Measurements from ENCODE around the gene MAP4. TPM values are rescaled to one million over a fixed set of nuclear protein-coding genes. Genes with fewer than 3 reads are reported as not detected.

The MAP4 gene
- total RNA-seq, 1 experiment from 2014 or later, result 108 TPM

DNA sequence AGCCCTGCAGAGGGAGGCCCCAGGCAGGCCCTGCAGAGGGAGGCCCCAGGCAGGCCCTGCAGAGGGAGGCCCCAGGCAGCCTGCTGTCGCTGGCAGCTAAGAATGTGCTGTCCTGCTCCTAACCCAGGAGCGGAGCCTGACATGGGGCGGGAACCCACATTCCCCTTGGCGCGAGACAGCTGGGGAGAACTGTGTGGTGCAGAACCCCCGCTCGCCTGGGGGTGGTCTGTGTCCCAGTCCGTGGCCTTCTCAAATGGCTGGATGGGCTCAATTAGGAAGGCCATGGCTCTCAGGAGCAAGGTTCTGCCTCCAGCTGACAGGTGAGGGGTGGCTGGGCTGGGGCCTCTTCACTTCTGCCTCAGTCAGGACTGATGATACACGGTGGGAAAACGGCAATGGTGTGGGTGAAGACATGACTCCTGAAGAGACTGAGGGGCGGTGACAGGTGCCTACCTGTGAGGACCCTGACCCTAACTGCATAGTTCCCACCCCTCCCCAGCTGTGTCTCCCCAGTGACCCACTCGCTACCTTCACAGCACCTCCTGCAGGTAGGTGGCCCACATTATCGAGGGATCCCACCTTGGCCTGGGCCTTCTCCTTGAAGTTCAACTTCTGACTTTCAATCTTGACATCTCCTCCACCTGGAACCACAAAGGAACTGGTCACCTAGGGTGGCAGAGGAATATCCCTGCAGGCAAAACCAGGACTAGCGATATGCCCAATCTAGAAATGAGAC lies 161.3 kb downstream of the MAP4 start:
- no peak overlapping the region for H3K4me3 ChIP-seq (ENCODE audit: low read length)
- intact Hi-C loops (cut with micrococcal nuclease), result loop anchor here (5.0 kb wide), 1 partner anchor 297 kb away; no protein-coding TSS in a partner anchor
- no peaks in the 10 kb centered on the region for H3K9me3 ChIP-seq (ENCODE audit: low read length)
- no TSS peak for BruUV-seq (replicated peaks)
- H3K36me3 ChIP-seq (ENCODE audit: low read depth, low read length), result peaks cover 33% of the 10 kb centered on the region
- H2AFZ ChIP-seq (ENCODE audit: low read length), result no peak overlapping the region
- POLR2A ChIA-PET (ENCODE audit: unreplicated experiment), result no interaction called here
- H4K20me1 ChIP-seq (ENCODE audit: low read length), result no peaks in the 10 kb centered on the region
- H3K4me2 ChIP-seq (ENCODE audit: low read length), result no peak overlapping the region
- no peaks in the 10 kb centered on the region for H3K79me2 ChIP-seq (ENCODE audit: low read length)
- no peaks in the 10 kb centered on the region for H3K4me1 ChIP-seq (ENCODE audit: insufficient read depth, low read length)
- CTCF ChIA-PET, result no interaction called here
- no peak overlapping the region for H3K27ac ChIP-seq (ENCODE audit: low read length)
- H3K27me3 ChIP-seq (ENCODE audit: low read length), result no peaks in the 10 kb centered on the region
- peaks cover 4% of the 10 kb centered on the region for H3F3A ChIP-seq (ENCODE audit: low read length, unreplicated experiment)
- no peak for TF ChIP-seq EZH2 (IDR thresholded peaks at IDR 0.05; ENCODE audit: low read length, unreplicated experiment)
- TF ChIP-seq, protein P1, sequence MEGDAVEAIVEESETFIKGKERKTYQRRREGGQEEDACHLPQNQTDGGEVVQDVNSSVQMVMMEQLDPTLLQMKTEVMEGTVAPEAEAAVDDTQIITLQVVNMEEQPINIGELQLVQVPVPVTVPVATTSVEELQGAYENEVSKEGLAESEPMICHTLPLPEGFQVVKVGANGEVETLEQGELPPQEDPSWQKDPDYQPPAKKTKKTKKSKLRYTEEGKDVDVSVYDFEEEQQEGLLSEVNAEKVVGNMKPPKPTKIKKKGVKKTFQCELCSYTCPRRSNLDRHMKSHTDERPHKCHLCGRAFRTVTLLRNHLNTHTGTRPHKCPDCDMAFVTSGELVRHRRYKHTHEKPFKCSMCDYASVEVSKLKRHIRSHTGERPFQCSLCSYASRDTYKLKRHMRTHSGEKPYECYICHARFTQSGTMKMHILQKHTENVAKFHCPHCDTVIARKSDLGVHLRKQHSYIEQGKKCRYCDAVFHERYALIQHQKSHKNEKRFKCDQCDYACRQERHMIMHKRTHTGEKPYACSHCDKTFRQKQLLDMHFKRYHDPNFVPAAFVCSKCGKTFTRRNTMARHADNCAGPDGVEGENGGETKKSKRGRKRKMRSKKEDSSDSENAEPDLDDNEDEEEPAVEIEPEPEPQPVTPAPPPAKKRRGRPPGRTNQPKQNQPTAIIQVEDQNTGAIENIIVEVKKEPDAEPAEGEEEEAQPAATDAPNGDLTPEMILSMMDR (conservative IDR thresholded peaks at IDR 0.05; ENCODE audit: low read depth, low read length), result no peak; the same call in 1 of the 2 replicates
- no peak for TF ChIP-seq EZH2phosphoT487 (IDR thresholded peaks at IDR 0.05; ENCODE audit: borderline replicate concordance, low read length)
- H3K9ac ChIP-seq (ENCODE audit: low read length), result no peak overlapping the region
- no peak for ATAC-seq
- H3K9me2 ChIP-seq (replicated peaks; ENCODE audit: low read length), result no peaks in the 10 kb centered on the region
- DNase-seq, result no peak

DNA sequence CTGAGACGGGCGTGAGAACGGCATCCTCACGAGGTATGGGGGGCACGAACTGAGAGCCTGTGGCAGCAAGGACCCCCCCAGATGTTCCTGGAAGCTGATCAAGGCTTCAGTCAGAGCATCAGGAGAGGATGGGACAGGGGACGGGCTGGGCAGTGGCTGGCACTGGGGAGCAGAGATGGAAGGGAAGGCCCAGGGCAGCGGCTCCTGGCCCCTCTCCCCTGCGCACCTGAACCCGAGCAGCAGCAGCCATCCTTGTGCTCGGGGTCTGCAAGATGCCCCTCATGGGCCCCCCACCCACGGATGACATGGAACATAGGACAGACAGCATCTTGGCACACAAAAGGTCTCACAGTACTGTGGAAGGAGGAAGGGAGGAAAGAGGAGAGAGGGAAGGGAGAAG lies 161.9 kb downstream of the MAP4 start:
- no peaks in the 10 kb centered on the region for H4K20me1 ChIP-seq (ENCODE audit: low read length)
- no peak overlapping the region for H3K4me3 ChIP-seq (ENCODE audit: low read length)
- H3K4me2 ChIP-seq (ENCODE audit: low read length), result no peak overlapping the region
- no peak for DNase-seq
- TF ChIP-seq EZH2 (IDR thresholded peaks at IDR 0.05; ENCODE audit: low read length, unreplicated experiment) (no peak), EZH2phosphoT487 (IDR thresholded peaks at IDR 0.05; ENCODE audit: borderline replicate concordance, low read length) (no peak)
- TF ChIP-seq, protein P1 (conservative IDR thresholded peaks at IDR 0.05; ENCODE audit: low read depth, low read length), result no peak
- peaks cover 37% of the 10 kb centered on the region for H3K36me3 ChIP-seq (ENCODE audit: low read depth, low read length)
- no peaks in the 10 kb centered on the region for H3K79me2 ChIP-seq (ENCODE audit: low read length)
- H3K9me2 ChIP-seq (replicated peaks; ENCODE audit: low read length), result no peaks in the 10 kb centered on the region
- peaks cover 4% of the 10 kb centered on the region for H3F3A ChIP-seq (ENCODE audit: low read length, unreplicated experiment)
- H2AFZ ChIP-seq (ENCODE audit: low read length), result no peak overlapping the region
- ChIA-PET POLR2A (ENCODE audit: unreplicated experiment) (no interaction called here), CTCF (no interaction called here)
- H3K9me3 ChIP-seq (ENCODE audit: low read length), result no peaks in the 10 kb centered on the region
- no TSS peak for BruUV-seq (replicated peaks)
- intact Hi-C loops (cut with micrococcal nuclease), result loop anchor here (5.0 kb wide), 1 partner anchor 298 kb away; no protein-coding TSS in a partner anchor
- no peak for ATAC-seq
- H3K27me3 ChIP-seq (ENCODE audit: low read length), result no peaks in the 10 kb centered on the region
- H3K9ac ChIP-seq (ENCODE audit: low read length), result no peak overlapping the region
- H3K4me1 ChIP-seq (ENCODE audit: insufficient read depth, low read length), result no peaks in the 10 kb centered on the region
- no peak overlapping the region for H3K27ac ChIP-seq (ENCODE audit: low read length)

Measured in PC-3 (cell line).